ENCODE results near the gene MARVELD1. TPM values are rescaled to one million over a fixed set of nuclear protein-coding genes. Genes with fewer than 3 reads are reported as not detected.

The MARVELD1 gene
- total and polyA plus RNA-seq, 7 donors = 2.2 to 10.4 (median 3.2) TPM

DNA sequence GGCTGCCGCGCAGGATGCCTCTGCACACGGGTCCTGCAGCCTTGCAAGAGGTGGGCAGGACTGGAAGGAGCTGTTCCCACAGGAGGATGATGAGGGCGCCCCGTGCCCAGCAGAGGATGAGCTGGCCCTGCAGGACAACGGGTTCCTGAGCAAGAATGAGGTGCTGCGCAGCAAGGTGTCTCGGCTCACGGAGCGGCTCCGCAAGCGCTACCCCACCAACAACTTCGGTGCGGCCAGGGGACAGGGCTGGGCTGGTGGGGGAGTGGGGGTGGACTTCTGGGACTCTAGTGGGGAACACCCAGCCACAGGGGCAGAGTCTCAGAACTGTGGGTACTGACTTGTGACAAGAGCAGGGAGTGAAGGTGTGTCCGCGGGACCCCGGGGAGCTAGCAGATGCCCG lies 39.4 kb downstream of the MARVELD1 start:
- no peaks in the 10 kb centered on the region for H3K9me3 ChIP-seq
- H3K27ac ChIP-seq = no peak overlapping the region
- peaks cover 15 to 100% of the 10 kb centered on the region in 2 donors for H3K36me3 ChIP-seq (ENCODE audit: insufficient read depth in 1 of 2, low read depth in 1 of 2)
- no peak for TF ChIP-seq CTCF (IDR thresholded peaks at IDR 0.05)
- no peaks in the 10 kb centered on the region for H3K27me3 ChIP-seq (ENCODE audit: insufficient read depth in 3 of 3, low read length in 2 of 3)
- ATAC-seq = no peak
- intact Hi-C loops (cut with DNase I) = no loop called here
- 92 to 94% (median 92%) methylated on average over 18 of the region's 18 CpGs for WGBS, 3 donors
- H3K4me3 ChIP-seq = no peak overlapping the region
- DNase-seq = no peak
- H3K4me1 ChIP-seq = no peaks in the 10 kb centered on the region

DNA sequence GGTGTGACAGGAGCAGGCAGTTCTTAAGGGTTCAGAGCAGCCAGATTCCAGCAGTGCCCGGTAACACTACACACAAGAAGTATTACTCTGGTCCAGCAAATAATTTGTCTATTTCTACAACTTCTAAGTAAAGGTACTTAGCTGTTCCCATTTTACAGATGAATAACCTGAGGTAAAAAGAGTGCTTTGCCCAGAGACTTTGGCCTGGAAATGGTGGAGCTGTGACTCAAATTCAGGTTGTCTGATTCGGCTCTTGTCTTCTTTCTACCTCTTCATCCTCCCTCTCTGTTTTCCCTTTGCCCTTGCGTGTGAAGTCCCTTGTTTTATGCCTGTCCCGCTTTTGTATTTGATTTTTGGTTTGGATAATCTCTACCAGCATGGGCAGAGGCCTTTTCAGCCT lies 41.2 kb downstream of the MARVELD1 start:
- Histone ChIP-seq H3K36me3 (ENCODE audit: insufficient read depth in 1 of 2, low read depth in 1 of 2) (peaks cover 14 to 95% of the 10 kb centered on the region in 2 donors), H3K4me1 (no peaks in the 10 kb centered on the region), H3K27me3 (ENCODE audit: insufficient read depth in 3 of 3, low read length in 2 of 3) (no peaks in the 10 kb centered on the region), H3K27ac (no peak overlapping the region), H3K9me3 (no peaks in the 10 kb centered on the region), H3K4me3 (no peak overlapping the region)
- ATAC-seq (no peak), DNase-seq (no peak)
- WGBS, 3 donors = 66 to 83% (median 76%) methylated on average over 3 to 4 of the region's 4 CpGs
- intact Hi-C loops (cut with DNase I) = no loop called here
- TF ChIP-seq CTCF (IDR thresholded peaks at IDR 0.05) = no peak

GRCh38 chr10:97755718-97756117 lies 42.2 kb downstream of the MARVELD1 start:
- no peak for TF ChIP-seq CTCF (IDR thresholded peaks at IDR 0.05)
- peak in 1 of 2 donors; percentile 44 for DNase-seq
- peaks cover 8 to 92% of the 10 kb centered on the region in 2 donors for H3K36me3 ChIP-seq (ENCODE audit: insufficient read depth in 1 of 2, low read depth in 1 of 2)
- no peak overlapping the region for H3K4me3 ChIP-seq
- no peaks in the 10 kb centered on the region for H3K9me3 ChIP-seq
- no peak for ATAC-seq
- H3K27ac ChIP-seq = no peak overlapping the region
- H3K27me3 ChIP-seq (ENCODE audit: insufficient read depth in 3 of 3, low read length in 2 of 3) = no peaks in the 10 kb centered on the region
- H3K4me1 ChIP-seq = no peaks in the 10 kb centered on the region
- intact Hi-C loops (cut with DNase I) = no loop called here
- 84 to 95% (median 94%) methylated on average over 6 of the region's 6 CpGs for WGBS, 3 donors

- H3K36me3 ChIP-seq (ENCODE audit: insufficient read depth in 1 of 2, low read depth in 1 of 2) = peaks cover 8 to 84% of the 10 kb centered on the region in 2 donors
- intact Hi-C loops (cut with DNase I) = no loop called here
- DNase-seq (peak in 1 of 2 donors; percentile 40), ATAC-seq (no peak)
- H3K4me3 ChIP-seq = no peak overlapping the region
- H3K27me3 ChIP-seq (ENCODE audit: insufficient read depth in 3 of 3, low read length in 2 of 3) = no peaks in the 10 kb centered on the region
- WGBS, 3 donors = 85 to 92% (median 90%) methylated on average over 6 of the region's 6 CpGs
- no peak for TF ChIP-seq CTCF (IDR thresholded peaks at IDR 0.05)
- no peaks in the 10 kb centered on the region for H3K9me3 ChIP-seq
- H3K4me1 ChIP-seq = no peaks in the 10 kb centered on the region
- H3K27ac ChIP-seq = no peak overlapping the region
Measured at GRCh38 chr10:97757471-97757870, 43.9 kb downstream of the MARVELD1 start.
